SK-N-SH treated with all-trans-retinoic acid at 6 μM for 48 hours (cell line): ENCODE results near the gene ULK1.

Experiments
- ARNTL ChIP-seq: fragments of 450-650 bp; formaldehyde crosslinking; IDR thresholded peaks from 2 replicates; pipeline ENCODE4 v1.5.0; 2020; ENCODE audit warnings: low read depth, mild to moderate bottlenecking, moderate library complexity, borderline replicate concordance
- CSDC2 ChIP-seq: fragments of 250-450 bp; sonication (Bioruptor Pico); IDR thresholded peaks from 2 replicates; pipeline ENCODE4 v1.5.0; 2020; ENCODE audit warnings: mild to moderate bottlenecking, moderate library complexity
- OSR1 ChIP-seq: fragments of 250-450 bp; sonication (Bioruptor Pico); IDR thresholded peaks from 2 replicates; pipeline ENCODE4 v1.8.0; 2022; ENCODE audit warnings: moderate library complexity, mild to moderate bottlenecking, inconsistent platforms
- PPARA ChIP-seq: fragments of 250-450 bp; sonication (Bioruptor Pico); IDR thresholded peaks from 2 replicates; pipeline ENCODE4 v1.5.0; 2020; ENCODE audit warnings: mild to moderate bottlenecking, borderline replicate concordance
- ZC3H10 ChIP-seq: fragments of 250-450 bp; sonication (Bioruptor Pico); IDR thresholded peaks from 2 replicates; pipeline ENCODE4 v1.5.1; 2021; ENCODE audit warnings: mild to moderate bottlenecking, moderate library complexity
- ZFP3 ChIP-seq: fragments of 250-450 bp; sonication (Bioruptor Pico); IDR thresholded peaks from 2 replicates; pipeline ENCODE4 v1.5.0; 2020; ENCODE audit warnings: mild to moderate bottlenecking, moderate library complexity
- ZNF565 ChIP-seq: fragments of 450-650 bp; formaldehyde crosslinking; conservative IDR thresholded peaks from 2 replicates; pipeline ENCODE4 v1.5.0; 2020; ENCODE audit warnings: low read depth, mild to moderate bottlenecking, moderate library complexity
- ZNF8 ChIP-seq: fragments of 450-650 bp; formaldehyde crosslinking; IDR thresholded peaks from 2 replicates; pipeline ENCODE4 v1.5.0; 2020; ENCODE audit warnings: mild to moderate bottlenecking, moderate library complexity
- TF ChIP-seq, protein P1 (sequence below): fragments of 250-450 bp; sonication (Bioruptor Pico); IDR thresholded peaks from 2 replicates; pipeline ENCODE4 v1.5.1; 2020; ENCODE audit warnings: low read depth, mild to moderate bottlenecking, moderate library complexity

DNA sequence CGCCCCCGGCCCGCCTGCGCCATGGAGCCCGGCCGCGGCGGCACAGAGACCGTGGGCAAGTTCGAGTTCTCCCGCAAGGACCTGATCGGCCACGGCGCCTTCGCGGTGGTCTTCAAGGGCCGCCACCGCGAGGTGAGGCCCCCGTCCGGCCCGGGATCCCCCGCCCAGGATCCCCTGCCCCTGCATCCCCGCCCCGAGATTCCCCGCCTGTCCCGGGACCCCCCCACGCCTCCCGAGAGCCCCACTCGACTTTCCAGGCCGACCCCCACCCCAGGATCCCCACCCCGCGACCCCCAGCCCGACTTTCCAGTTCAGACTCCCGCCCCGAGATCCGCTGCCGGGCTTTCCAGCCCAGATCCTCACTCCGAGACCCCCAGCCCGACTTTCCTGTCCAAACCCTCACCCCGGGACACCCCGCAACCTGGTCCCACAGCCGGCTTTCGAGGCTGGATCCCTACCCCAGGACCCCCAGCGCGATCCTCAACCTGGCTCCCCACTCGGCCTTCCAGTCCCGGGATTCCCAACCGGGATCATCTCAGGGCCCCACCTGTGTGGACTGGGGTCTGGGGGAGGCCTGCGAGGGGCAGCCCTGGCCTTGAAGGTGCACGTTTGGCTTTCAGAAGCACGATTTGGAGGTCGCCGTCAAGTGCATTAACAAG is 688 bp downstream of the ULK1 start:
- TF ChIP-seq ZNF565 (CRISPR knock-in tag): no peak
- TF ChIP-seq OSR1 (CRISPR knock-in tag): no peak
- TF ChIP-seq CSDC2 (CRISPR knock-in tag): no peak
- TF ChIP-seq ZNF8 (CRISPR knock-in tag): no peak
- TF ChIP-seq ARNTL: no peak
- TF ChIP-seq, protein P1, sequence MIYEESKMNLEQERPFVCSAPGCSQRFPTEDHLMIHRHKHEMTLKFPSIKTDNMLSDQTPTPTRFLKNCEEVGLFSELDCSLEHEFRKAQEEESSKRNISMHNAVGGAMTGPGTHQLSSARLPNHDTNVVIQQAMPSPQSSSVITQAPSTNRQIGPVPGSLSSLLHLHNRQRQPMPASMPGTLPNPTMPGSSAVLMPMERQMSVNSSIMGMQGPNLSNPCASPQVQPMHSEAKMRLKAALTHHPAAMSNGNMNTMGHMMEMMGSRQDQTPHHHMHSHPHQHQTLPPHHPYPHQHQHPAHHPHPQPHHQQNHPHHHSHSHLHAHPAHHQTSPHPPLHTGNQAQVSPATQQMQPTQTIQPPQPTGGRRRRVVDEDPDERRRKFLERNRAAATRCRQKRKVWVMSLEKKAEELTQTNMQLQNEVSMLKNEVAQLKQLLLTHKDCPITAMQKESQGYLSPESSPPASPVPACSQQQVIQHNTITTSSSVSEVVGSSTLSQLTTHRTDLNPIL (CRISPR knock-in tag): no peak
- TF ChIP-seq ZFP3 (CRISPR knock-in tag): no peak
- TF ChIP-seq PPARA: no peak
- TF ChIP-seq ZC3H10: no peak
